Measurements from ENCODE around the gene RPL12.

Gene RPL12

DNA sequence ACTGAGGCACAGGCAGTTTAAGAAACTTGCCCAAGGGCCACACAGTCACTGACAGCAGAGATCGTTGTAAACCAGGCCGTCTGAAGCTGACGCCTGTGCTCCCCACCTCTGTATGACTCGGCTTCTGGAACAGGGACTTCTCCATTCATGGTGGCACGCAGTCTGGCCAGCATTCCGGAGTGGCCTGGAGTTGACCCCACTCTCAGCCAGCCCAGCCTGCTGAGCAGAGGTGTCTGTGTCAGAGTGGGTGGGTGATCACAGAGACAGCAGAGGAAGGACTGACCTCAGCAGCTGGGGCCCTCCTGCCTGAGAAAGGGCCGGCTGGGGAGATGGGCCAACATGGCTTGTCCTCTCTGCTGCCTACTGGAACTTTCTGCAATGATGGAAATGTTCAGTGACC, 12.7 kb upstream of the RPL12 start:
- Histone ChIP-seq H3F3A (ENCODE audit: control insufficient read depth, insufficient read depth) (no peaks in the 10 kb centered on the region), H4K20me1 (ENCODE audit: control insufficient read depth, insufficient read depth, low read depth, low read length) (no peaks in the 10 kb centered on the region), H3K27me3 (ENCODE audit: control insufficient read depth, low read length) (no peaks in the 10 kb centered on the region), H3K4me1 (ENCODE audit: control insufficient read depth, low read length) (no peaks in the 10 kb centered on the region), H3K27ac (ENCODE audit: low read depth, low read length) (no peak overlapping the region), H3K4me2 (ENCODE audit: low read length) (no peak overlapping the region), H3K4me3 (ENCODE audit: low read length) (no peak overlapping the region), H3K9me3 (ENCODE audit: control insufficient read depth, insufficient read depth, low read length) (no peaks in the 10 kb centered on the region), H3K36me3 (ENCODE audit: control insufficient read depth, low read length) (peaks cover 16% of the 10 kb centered on the region), H3K9me2 (replicated peaks; ENCODE audit: control insufficient read depth, low read length) (no peaks in the 10 kb centered on the region), H3K79me2 (ENCODE audit: control insufficient read depth, low read length) (no peaks in the 10 kb centered on the region)
- TF ChIP-seq CTCF (IDR thresholded peaks at IDR 0.05; ENCODE audit: low read depth, low read length, poor library complexity, severe bottlenecking) = no peak
- TF ChIP-seq EZH2phosphoT487 (IDR thresholded peaks at IDR 0.05; ENCODE audit: borderline replicate concordance, low read length) = no peak

- H4K20me1 ChIP-seq (ENCODE audit: control insufficient read depth, insufficient read depth, low read depth, low read length) = no peaks in the 10 kb centered on the region
- no peak overlapping the region for H3K4me3 ChIP-seq (ENCODE audit: low read length)
- H3K9me2 ChIP-seq (replicated peaks; ENCODE audit: control insufficient read depth, low read length) = no peaks in the 10 kb centered on the region
- H3K4me1 ChIP-seq (ENCODE audit: control insufficient read depth, low read length) = no peaks in the 10 kb centered on the region
- no peaks in the 10 kb centered on the region for H3K27me3 ChIP-seq (ENCODE audit: control insufficient read depth, low read length)
- peaks cover 17% of the 10 kb centered on the region for H3K36me3 ChIP-seq (ENCODE audit: control insufficient read depth, low read length)
- no peak overlapping the region for H3K27ac ChIP-seq (ENCODE audit: low read depth, low read length)
- no peaks in the 10 kb centered on the region for H3K9me3 ChIP-seq (ENCODE audit: control insufficient read depth, insufficient read depth, low read length)
- TF ChIP-seq EZH2phosphoT487 (IDR thresholded peaks at IDR 0.05; ENCODE audit: borderline replicate concordance, low read length) (no peak), CTCF (IDR thresholded peaks at IDR 0.05; ENCODE audit: low read depth, low read length, poor library complexity, severe bottlenecking) (no peak)
- no peaks in the 10 kb centered on the region for H3F3A ChIP-seq (ENCODE audit: control insufficient read depth, insufficient read depth)
- H3K4me2 ChIP-seq (ENCODE audit: low read length) = no peak overlapping the region
- H3K79me2 ChIP-seq (ENCODE audit: control insufficient read depth, low read length) = no peaks in the 10 kb centered on the region
Measured at GRCh38 chr9:127463382-127463781, 12.2 kb upstream of the RPL12 start.

GRCh38 chr9:127458921-127459320, 7.7 kb upstream of the RPL12 start:
- TF ChIP-seq CTCF (IDR thresholded peaks at IDR 0.05; ENCODE audit: low read depth, low read length, poor library complexity, severe bottlenecking) = no peak
- no peak for TF ChIP-seq EZH2phosphoT487 (IDR thresholded peaks at IDR 0.05; ENCODE audit: borderline replicate concordance, low read length)
- Histone ChIP-seq H3K36me3 (ENCODE audit: control insufficient read depth, low read length) (peaks cover 29% of the 10 kb centered on the region), H3K79me2 (ENCODE audit: control insufficient read depth, low read length) (no peaks in the 10 kb centered on the region), H3K9me2 (replicated peaks; ENCODE audit: control insufficient read depth, low read length) (no peaks in the 10 kb centered on the region), H3K9me3 (ENCODE audit: control insufficient read depth, insufficient read depth, low read length) (no peaks in the 10 kb centered on the region), H3K4me3 (ENCODE audit: low read length) (no peak overlapping the region), H4K20me1 (ENCODE audit: control insufficient read depth, insufficient read depth, low read depth, low read length) (no peaks in the 10 kb centered on the region), H3K4me2 (ENCODE audit: low read length) (no peak overlapping the region), H3K27ac (ENCODE audit: low read depth, low read length) (no peak overlapping the region), H3F3A (ENCODE audit: control insufficient read depth, insufficient read depth) (peaks cover 3% of the 10 kb centered on the region; the same call in 1 of the 2 replicates), H3K27me3 (ENCODE audit: control insufficient read depth, low read length) (no peaks in the 10 kb centered on the region), H3K4me1 (ENCODE audit: control insufficient read depth, low read length) (peaks cover 7% of the 10 kb centered on the region)
